C4-2B (cell line): ENCODE measurements around the gene VIL1.

Experiments
- H3K27ac ChIP-seq: fragments of 450-650 bp; 2 replicates; pipeline ENCODE4 v1.5.1; 2017
- ZFX ChIP-seq: fragments of 450-650 bp; IDR thresholded peaks from 2 replicates; pipeline ENCODE4 v1.6.1; 2017
- TF ChIP-seq, protein P1 (sequence below): fragments of 450-650 bp; conservative IDR thresholded peaks from 2 replicates; pipeline ENCODE4 v1.5.1; 2017; ENCODE audit warnings: mild to moderate bottlenecking

The VIL1 gene

DNA sequence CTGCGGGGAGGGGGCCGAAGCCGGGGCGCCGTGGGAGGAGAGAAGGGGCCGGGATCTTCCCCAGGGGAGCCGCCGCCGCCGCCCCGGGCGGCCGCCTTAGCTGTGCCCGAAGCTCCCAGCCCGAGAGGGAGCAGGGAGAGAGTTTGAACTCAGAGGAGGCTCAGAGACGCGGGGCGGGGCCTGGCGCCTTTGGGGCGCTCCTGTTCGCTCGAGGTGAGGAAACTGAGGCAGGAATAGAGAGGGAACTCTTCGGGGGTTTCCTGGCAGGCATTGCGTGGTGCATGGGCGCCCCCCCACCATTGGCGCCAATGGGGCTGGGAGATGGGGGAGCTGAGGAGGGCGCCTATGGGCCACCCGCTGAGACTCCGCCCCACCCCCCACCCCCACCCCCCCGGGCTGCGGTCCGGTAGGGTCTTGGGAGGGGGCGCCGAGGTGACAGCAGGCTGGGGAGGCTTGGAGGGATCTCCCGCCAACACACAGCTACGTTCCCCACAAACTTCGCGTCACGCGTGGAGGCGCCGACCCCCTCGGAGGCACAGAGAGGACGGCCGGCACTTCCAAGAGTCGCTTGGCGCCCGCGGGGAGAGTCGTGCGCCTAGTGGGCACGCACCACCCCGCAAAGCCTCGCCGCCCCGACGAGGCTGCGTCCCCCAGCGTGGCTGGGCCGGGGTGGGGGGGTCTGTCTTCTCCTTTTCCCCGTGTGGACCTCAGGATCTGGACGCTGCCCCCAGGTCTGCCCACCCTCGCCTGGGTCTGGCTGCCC is 18.6 kb upstream of the VIL1 start:
- peak overlapping the region; percentile 95 for H3K27ac ChIP-seq
- TF ChIP-seq, protein P1, sequence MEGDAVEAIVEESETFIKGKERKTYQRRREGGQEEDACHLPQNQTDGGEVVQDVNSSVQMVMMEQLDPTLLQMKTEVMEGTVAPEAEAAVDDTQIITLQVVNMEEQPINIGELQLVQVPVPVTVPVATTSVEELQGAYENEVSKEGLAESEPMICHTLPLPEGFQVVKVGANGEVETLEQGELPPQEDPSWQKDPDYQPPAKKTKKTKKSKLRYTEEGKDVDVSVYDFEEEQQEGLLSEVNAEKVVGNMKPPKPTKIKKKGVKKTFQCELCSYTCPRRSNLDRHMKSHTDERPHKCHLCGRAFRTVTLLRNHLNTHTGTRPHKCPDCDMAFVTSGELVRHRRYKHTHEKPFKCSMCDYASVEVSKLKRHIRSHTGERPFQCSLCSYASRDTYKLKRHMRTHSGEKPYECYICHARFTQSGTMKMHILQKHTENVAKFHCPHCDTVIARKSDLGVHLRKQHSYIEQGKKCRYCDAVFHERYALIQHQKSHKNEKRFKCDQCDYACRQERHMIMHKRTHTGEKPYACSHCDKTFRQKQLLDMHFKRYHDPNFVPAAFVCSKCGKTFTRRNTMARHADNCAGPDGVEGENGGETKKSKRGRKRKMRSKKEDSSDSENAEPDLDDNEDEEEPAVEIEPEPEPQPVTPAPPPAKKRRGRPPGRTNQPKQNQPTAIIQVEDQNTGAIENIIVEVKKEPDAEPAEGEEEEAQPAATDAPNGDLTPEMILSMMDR = no peak
- no peak for TF ChIP-seq ZFX

DNA sequence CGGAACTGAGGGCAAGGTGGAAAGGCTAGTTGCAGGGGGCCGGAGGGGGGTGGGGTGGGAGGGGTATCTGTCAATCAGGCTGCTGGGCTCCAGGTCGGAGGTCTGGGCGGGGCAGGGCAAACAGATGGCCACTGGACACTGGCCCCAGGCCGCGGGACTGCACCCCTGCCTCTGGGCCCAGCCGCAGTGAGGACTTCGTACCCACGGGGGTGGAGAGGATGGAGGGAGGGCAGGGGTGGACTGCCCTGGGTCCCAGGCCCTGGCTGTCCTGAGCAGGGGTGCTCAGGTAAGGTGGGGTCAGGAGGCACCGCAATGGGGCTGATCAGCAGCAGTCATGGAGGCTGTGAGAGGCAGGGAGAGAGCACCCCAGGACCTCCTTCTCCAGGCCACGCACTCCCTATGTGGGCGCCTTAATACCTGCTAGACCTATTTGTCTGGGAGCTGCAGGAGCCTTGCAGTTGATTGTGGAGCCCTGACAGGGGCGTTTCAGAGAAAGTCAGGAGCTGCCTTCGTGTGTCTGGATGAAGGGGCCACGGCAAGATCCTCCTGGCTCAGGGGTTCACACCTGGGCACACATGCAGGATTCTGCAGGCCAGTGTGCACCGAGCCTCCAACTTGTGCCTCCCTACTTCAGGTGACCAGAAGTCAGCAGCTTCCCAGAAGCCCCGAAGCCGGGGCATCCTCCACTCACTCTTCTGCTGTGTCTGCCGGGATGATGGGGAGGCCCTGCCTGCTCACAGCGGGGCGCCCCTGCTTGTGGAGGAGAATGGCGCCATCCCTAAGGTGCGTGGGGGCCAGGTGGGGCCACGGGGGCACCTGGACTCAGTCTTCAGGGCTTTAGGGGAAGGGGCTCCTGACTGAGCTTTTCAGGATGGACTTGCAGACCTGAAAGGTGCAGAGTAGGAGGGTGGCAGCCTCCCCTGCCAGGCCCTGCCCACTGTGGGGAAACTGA is 17.7 kb upstream of the VIL1 start:
- peak overlapping the region; percentile 95 for H3K27ac ChIP-seq
- TF ChIP-seq, protein P1 = no peak
- TF ChIP-seq ZFX = no peak

DNA sequence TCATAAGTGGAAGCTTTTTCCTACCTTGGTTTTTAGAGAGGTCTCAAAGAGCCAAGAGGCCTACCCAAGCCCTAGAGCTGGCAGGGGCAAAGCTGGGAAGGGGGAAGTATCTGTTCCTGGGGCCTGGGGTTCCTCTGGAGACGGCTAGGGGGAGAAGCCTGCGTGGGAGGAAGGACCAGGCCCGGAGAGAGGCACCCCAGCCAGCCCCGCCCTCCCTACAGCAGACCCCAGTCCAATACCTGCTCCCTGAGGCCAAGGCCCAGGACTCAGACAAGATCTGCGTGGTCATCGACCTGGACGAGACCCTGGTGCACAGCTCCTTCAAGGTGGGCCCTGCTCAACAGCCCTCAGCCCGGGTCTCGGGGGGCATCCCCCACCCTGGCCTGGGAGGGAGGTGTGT is 17.0 kb upstream of the VIL1 start:
- H3K27ac ChIP-seq = peak overlapping the region; percentile 95; the same call in 1 of the 2 replicates
- TF ChIP-seq ZFX = no peak
- TF ChIP-seq, protein P1 = no peak

DNA sequence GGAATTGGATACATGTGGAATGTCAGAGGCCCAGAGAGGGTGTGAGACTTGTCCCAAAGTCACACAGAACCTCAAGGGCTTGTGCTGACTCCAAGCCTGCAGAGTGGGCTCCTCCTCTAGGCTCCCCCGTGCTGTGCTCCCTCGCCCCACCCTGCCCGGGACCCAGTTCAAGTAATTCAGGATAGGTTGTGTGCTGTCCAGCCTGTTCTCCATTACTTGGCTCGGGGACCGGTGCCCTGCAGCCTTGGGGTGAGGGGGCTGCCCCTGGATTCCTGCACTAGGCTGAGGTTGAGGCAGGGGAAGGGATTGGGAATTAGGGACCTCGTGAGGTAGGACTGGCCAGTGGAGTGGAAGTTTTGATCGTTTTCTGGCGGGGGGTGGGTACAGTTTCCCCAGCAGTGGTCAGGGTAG is 16.4 kb upstream of the VIL1 start:
- TF ChIP-seq, protein P1 = no peak
- TF ChIP-seq ZFX = no peak
- no peak overlapping the region for H3K27ac ChIP-seq

DNA sequence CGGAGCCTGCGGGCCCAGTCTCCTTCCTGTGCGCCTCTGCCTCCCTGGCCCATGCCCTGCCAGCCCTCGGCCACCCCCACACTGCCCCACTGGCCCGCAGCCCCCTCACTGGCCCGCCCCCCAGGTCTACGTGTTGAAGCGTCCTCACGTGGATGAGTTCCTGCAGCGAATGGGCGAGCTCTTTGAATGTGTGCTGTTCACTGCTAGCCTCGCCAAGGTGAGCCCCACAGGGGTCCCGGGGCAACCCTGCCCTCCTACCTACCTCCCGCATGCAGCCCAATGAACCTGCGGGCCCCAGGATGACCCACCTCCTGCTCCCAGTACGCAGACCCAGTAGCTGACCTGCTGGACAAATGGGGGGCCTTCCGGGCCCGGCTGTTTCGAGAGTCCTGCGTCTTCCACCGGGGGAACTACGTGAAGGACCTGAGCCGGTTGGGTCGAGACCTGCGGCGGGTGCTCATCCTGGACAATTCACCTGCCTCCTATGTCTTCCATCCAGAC is 16.0 kb upstream of the VIL1 start:
- no peak overlapping the region for H3K27ac ChIP-seq

DNA sequence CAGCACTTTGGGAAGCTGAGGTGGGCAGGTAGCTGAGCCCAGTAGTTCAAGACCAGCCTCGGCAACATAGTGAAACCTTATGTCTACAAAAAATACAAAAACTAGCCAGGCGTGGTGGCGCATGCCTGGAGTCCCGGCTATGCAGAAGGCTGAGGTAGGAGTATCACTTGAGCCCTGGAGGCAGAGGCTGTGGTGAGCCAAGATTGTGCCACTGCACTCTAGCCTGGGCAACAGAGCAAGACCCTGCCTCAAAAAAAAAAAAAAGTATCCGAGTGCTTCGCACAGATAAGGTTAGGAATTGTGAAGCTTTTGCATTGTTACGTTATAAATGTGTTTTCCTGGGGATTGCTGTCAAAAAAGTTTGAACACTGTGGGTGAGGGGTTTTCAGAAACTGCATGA is 15.1 kb upstream of the VIL1 start:
- TF ChIP-seq, protein P1 = no peak
- no peak for TF ChIP-seq ZFX
- H3K27ac ChIP-seq = no peak overlapping the region

More for the DNA sequence above, 16.0 kb upstream of the VIL1 start:
- TF ChIP-seq, protein P1 = no peak
- no peak for TF ChIP-seq ZFX
